Stimulated activated CD8-positive, alpha-beta memory T cell treated with anti-CD3 and anti-CD28 coated beads, Interleukin-12 subunit alpha, Interleukin-12 subunit beta, amount 100 ng/mL, for 4 hours (primary cell): Measurements from ENCODE around the gene C19orf38.

Source experiments
- DNase-seq: peaks from one replicate; pipeline ENCODE4 v3.0.0-alpha.2; 2020; ENCODE audit warnings: low read depth

The C19orf38 gene

DNA sequence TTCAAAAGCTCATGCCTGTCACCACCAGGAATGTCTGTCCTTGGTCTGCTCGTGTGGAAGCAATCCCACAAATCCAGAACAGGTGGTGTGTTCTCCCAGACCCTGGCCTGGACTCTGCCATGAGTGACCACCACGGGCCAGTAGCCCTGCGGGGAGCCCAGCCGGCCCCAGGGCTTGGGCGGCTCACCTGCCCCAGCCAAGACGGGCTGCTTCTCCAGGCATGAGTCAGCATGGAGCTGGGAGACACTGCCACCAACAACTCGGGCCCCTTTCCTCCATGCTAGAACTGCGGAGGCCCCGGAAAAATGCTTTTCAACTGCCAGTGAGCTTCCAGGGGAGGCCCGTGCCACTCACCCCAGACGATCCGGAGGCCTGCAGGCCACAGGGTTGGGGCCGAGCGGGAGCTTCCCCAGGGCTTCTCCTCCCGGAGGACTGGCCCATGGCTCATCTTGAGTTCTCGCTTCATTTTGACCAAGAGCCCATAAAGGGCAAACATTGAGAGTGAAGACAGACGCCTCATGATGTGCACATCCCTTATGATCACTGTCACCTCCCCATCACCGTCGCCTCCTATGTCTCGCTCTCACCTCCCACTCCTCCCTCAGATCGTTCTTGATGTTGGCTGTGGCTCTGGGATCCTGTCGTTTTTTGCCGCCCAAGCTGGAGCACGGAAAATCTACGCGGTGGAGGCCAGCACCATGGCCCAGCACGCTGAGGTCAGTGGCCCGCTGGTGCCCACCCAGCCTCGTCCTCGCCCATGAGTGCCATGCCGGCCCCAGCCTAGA lies 63.6 kb downstream of the C19orf38 start:
- no peak for DNase-seq

DNA sequence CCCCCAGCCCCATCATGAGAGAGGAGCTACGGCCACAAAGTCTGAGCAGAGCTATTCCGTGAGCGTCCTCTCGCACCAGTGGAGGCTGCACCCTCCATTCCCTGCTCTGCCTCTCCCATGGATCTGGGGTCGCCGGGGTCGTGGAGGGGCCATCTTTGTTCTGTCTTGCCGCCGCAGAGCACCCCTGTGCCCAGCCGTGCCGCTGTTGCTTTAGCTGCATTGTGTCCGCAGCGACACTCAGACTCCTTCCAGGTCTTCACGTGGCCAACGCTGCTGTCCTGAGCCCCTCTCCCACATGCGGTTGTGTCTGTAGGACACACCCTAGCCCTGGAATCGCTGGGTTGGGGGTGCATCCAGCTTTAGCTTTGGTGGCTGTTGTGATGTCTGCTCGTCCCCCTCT lies 64.4 kb downstream of the C19orf38 start:
- no peak for DNase-seq

DNA sequence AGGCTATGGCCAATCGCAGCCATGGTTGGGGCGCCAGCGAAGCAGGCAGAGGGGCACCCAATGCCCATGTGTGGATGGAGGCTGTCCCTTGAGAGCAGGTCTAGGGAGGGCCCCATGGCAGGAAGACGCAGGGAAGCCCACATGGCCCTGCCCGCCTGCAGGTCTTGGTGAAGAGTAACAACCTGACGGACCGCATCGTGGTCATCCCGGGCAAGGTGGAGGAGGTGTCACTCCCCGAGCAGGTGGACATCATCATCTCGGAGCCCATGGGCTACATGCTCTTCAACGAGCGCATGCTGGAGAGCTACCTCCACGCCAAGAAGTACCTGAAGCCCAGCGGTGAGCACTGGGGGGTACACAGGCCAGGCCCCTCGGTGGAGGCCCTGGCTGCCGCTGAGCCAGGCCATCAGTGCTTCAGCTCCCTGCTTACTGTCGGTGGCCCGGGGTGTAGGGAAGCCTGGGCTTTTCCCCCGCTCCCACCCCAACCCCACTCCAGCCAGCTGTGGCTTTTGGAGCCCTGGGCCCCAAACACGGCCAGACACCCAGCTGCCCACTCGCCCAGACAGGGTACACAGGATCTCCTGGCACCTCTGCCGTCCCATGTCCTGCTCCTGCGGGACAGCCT lies 65.6 kb downstream of the C19orf38 start:
- no peak for DNase-seq

DNA sequence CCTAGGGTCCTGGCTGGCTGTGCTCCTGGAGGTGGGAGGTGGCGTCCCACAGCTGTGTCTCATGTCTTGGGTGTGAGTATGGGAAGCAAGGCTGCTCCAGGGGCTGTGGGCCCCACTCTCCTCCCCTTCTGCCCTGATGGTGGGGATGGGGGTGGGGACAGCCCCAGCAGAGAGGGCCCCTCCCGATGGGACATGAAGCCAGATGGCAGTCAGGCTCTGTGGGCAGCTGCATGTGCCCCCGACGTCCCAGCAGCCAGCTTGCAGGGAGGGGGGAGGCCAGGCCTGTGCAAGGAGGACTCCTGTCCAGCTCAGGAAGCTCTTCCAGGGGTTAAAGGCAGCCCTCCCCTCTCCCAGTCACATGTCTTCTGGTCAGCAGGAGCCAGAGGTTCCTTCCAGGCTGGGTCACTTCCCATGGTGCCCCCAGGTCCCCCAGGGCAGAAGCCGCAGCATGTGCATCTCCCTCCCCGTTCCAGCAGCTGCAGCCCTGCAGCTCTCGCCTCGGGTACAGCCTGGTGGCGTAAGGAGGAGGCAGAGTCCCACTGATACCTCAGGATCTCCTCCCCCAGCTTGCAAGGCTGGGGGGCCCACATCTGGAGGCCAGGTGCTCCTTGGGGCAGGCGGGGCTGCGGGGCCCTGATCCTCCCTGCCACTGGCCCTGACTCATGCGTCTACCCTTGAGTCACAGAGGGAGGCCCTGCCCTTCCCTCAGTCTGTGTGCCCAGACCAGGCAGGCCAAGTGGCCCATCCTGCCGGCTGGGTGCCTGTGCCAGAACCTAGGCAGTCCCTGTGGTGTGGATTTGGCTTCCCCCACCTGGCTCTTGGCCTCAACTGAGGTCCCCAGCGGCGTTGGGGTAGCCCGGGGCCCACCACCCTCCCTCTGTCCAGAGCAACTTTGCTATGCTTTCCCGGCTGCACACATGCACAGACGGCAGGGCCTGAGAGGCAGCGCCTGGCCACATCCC lies 67.2 kb downstream of the C19orf38 start:
- DNase-seq, result no peak

DNA sequence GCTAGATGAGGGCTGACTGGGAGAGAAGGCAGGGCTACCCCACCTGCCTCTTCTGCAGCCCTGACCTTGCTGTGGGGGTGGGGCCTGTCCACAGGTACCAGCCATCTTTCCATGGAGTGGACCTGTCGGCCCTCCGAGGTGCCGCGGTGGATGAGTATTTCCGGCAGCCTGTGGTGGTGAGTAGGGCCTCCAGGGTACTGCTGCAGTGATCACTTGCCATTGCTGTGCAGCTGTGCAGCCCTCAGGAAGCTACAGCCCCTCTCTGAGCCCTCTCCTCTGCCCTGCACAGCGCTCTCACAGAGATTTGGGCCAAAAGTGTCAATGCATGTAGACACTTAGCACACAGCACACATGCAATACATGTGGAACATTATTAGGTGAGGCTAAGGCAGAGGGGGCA lies 68.4 kb downstream of the C19orf38 start:
- DNase-seq, result no peak

DNA sequence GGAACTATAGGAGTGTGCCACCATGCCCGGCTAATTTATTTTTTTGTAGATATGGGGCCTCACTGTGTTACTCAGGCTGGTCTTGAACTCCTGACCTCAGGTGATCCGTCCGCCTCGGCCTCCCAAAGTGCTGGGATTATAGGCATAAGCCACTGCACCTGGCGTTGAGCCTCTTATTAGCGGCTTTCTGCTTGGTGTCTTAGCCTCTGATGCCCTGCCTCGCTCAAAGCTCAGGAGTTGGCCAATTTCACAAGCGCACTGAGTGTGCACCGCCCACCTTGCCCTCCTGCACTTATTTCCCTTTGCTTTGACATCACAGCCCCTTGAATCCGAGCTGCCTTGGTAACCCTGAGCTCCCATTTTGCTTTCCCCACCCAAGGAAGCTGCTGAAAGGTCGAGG lies 70.1 kb downstream of the C19orf38 start:
- DNase-seq, result no peak
